Colonic mucosa (tissue), 4 donors: ENCODE data around the gene ZCCHC4. TPM values are rescaled to one million over a fixed set of nuclear protein-coding genes. Genes with fewer than 3 reads are reported as not detected.

Experiments
- DNase-seq: peaks from one replicate; pipeline ENCODE4 v3.0.0-alpha.2; 2020
- H3K27ac ChIP-seq: fragments of 200-600 bp; one replicate; pipeline ENCODE4 v1.8.0; 2021
- H3K27me3 ChIP-seq: fragments of 200-600 bp; one replicate; pipeline ENCODE4 v1.8.0; 2021
- H3K36me3 ChIP-seq: fragments of 200-600 bp; one replicate; pipeline ENCODE4 v1.8.0; 2021
- H3K4me1 ChIP-seq: fragments of 200-600 bp; one replicate; pipeline ENCODE4 v1.8.0; 2021; ENCODE audit warnings: mild to moderate bottlenecking
- H3K4me3 ChIP-seq: fragments of 200-600 bp; one replicate; pipeline ENCODE4 v1.8.0; 2021
- H3K9ac ChIP-seq, 2 donors: one replicate each; pipeline ENCODE4 v1.7.0; 2013; ENCODE audit warnings: control low read depth in 2 of 2, low read depth in 2 of 2, low read length in 2 of 2
- H3K9me3 ChIP-seq: fragments of 200-600 bp; one replicate; pipeline ENCODE4 v1.8.0; 2021
- CTCF ChIP-seq: fragments of 200-600 bp; IDR thresholded peaks from one replicate; pipeline ENCODE4 v1.8.0; 2022; ENCODE audit warnings: antibody characterized with exemption, mild to moderate bottlenecking
- intact Hi-C: fragments of 100-400 bp; cut with DNase I; formaldehyde crosslinking; loops from one replicate; pipeline ENCODE4 v1.14.1; 2022
- total RNA-seq, 2 donors: library from RNA; stranded (reverse); fragmentation: NEBNext Ultra II Directional in 1 of 2; extraction: Animal tissue kit (Norgen Biotek cat#: 25700) in 1 of 2; gene quantifications; one replicate each; pipeline ENCODE4 v1.2.1, GENCODE V29; 2021
- donor health status: healthy.
- donor health status: DM: no; HTN: no; CAD: no.
- donor health status: DM: no; HTN: no; CAD: no.

ZCCHC4 gene
- total RNA-seq, 2 donors from 2014 or later, result 7.4 to 7.9 TPM

GRCh38 chr4:25351777-25352416 is 39.3 kb downstream of the ZCCHC4 start:
- no peak for TF ChIP-seq CTCF
- no peak overlapping the region for H3K27ac ChIP-seq
- DNase-seq, result no peak

GRCh38 chr4:25356068-25356467 is 43.5 kb downstream of the ZCCHC4 start:
- no peaks in the 10 kb centered on the region for H3K27me3 ChIP-seq
- H3K9ac ChIP-seq, result no peak overlapping the region
- no peaks in the 10 kb centered on the region for H3K4me1 ChIP-seq
- no peaks in the 10 kb centered on the region for H3K36me3 ChIP-seq
- no peak overlapping the region for H3K27ac ChIP-seq
- intact Hi-C loops, result no loop called here
- H3K4me3 ChIP-seq, result no peak overlapping the region
- DNase-seq, result no peak
- TF ChIP-seq CTCF, result no peak
- H3K9me3 ChIP-seq, result no peaks in the 10 kb centered on the region

More at GRCh38 chr4:25351777-25352416, 39.3 kb downstream of the ZCCHC4 start:
- Histone ChIP-seq H3K9me3 (no peaks in the 10 kb centered on the region), H3K27me3 (no peaks in the 10 kb centered on the region), H3K9ac (no peak overlapping the region), H3K36me3 (no peaks in the 10 kb centered on the region), H3K4me3 (no peak overlapping the region), H3K4me1 (no peaks in the 10 kb centered on the region)
- intact Hi-C loops, result no loop called here

GRCh38 chr4:25358515-25359275 is 46.1 kb downstream of the ZCCHC4 start:
- H3K9ac ChIP-seq, result no peak overlapping the region
- H3K4me1 ChIP-seq, result no peaks in the 10 kb centered on the region
- TF ChIP-seq CTCF, result no peak
- no peak overlapping the region for H3K27ac ChIP-seq
- H3K9me3 ChIP-seq, result no peaks in the 10 kb centered on the region
- intact Hi-C loops, result no loop called here
- peak; percentile 42 for DNase-seq
- H3K4me3 ChIP-seq, result no peak overlapping the region
- no peaks in the 10 kb centered on the region for H3K27me3 ChIP-seq
- no peaks in the 10 kb centered on the region for H3K36me3 ChIP-seq

- no peak for DNase-seq
- no peaks in the 10 kb centered on the region for H3K27me3 ChIP-seq
- H3K27ac ChIP-seq, result no peak overlapping the region
- H3K9me3 ChIP-seq, result no peaks in the 10 kb centered on the region
- no peak overlapping the region for H3K4me3 ChIP-seq
- no peaks in the 10 kb centered on the region for H3K4me1 ChIP-seq
- H3K9ac ChIP-seq, result no peak overlapping the region
- H3K36me3 ChIP-seq, result no peaks in the 10 kb centered on the region
- TF ChIP-seq CTCF, result no peak
- intact Hi-C loops, result loop anchor here (10.0 kb wide), 1 partner anchor 386 kb away; no protein-coding TSS in a partner anchor
Measured at GRCh38 chr4:25361253-25361652, 48.7 kb downstream of the ZCCHC4 start.

GRCh38 chr4:25367004-25367621 is 54.5 kb downstream of the ZCCHC4 start:
- no peaks in the 10 kb centered on the region for H3K4me1 ChIP-seq
- DNase-seq, result no peak
- H3K27me3 ChIP-seq, result no peaks in the 10 kb centered on the region
- H3K9me3 ChIP-seq, result no peaks in the 10 kb centered on the region
- H3K36me3 ChIP-seq, result no peaks in the 10 kb centered on the region
- no peak overlapping the region for H3K4me3 ChIP-seq
- intact Hi-C loops, result loop anchor here (2.0 to 10.0 kb wide), 2 partner anchors 188 to 392 kb away; no protein-coding TSS in a partner anchor
- TF ChIP-seq CTCF, result peak; percentile 44
- no peak overlapping the region for H3K9ac ChIP-seq
- H3K27ac ChIP-seq, result no peak overlapping the region
